OCI-LY1 (cell line): ENCODE data around the gene FDXR.
"Not testable (repeated sequence)": the region's sequence is repeated elsewhere in the genome, so short reads cannot be mapped to it uniquely, and the experiment has no call there.

Source experiments
- H2AFZ ChIP-seq: fragments of 200-600 bp; sonication (generic), shearing (Covaris generic); 2 replicates; pipeline ENCODE4 v1.6.0; 2014; ENCODE audit warnings: antibody characterized with exemption, mild to moderate bottlenecking, low read length
- H3F3A ChIP-seq: fragments of 200-600 bp; sonication (generic), shearing (Covaris generic); 2 replicates; pipeline ENCODE4 v1.6.0; 2014; ENCODE audit warnings: mild to moderate bottlenecking, antibody characterized with exemption, low read length, moderate library complexity; ENCODE audit not compliant: insufficient read depth
- H3K27ac ChIP-seq: fragments of 200-600 bp; sonication (generic); 2 replicates; pipeline ENCODE4 v1.5.1; 2014; ENCODE audit warnings: low read length, mixed run types, mild to moderate bottlenecking, low read depth; ENCODE audit not compliant: poor library complexity, severe bottlenecking
- H3K27me3 ChIP-seq: fragments of 200-600 bp; sonication (generic); 2 replicates; pipeline ENCODE4 v1.6.0; 2014; ENCODE audit warnings: antibody characterized with exemption, mild to moderate bottlenecking, low read length, moderate library complexity; ENCODE audit not compliant: insufficient read depth
- H3K36me3 ChIP-seq: fragments of 200-600 bp; sonication (generic); 2 replicates; pipeline ENCODE4 v1.6.1; 2014; ENCODE audit warnings: mild to moderate bottlenecking, antibody characterized with exemption, low read length, moderate library complexity, mixed read lengths; ENCODE audit not compliant: insufficient read depth
- H3K4me1 ChIP-seq: fragments of 200-600 bp; sonication (generic); 2 replicates; pipeline ENCODE4 v1.5.1; 2014; ENCODE audit warnings: mild to moderate bottlenecking, low read length, moderate library complexity; ENCODE audit not compliant: insufficient read depth, severe bottlenecking
- H3K4me2 ChIP-seq: fragments of 200-600 bp; sonication (generic), shearing (Covaris generic); 2 replicates; pipeline ENCODE4 v1.6.1; 2014; ENCODE audit warnings: low read length
- H3K4me3 ChIP-seq: fragments of 200-600 bp; sonication (generic); 2 replicates; pipeline ENCODE4 v1.5.1; 2014; ENCODE audit warnings: low read length, low read depth, mild to moderate bottlenecking, mixed read lengths; ENCODE audit not compliant: poor library complexity, severe bottlenecking
- H3K79me2 ChIP-seq: fragments of 200-600 bp; shearing (Covaris generic); 2 replicates; pipeline ENCODE4 v1.6.1; 2016; ENCODE audit warnings: mixed run types, low read length, mixed read lengths; ENCODE audit not compliant: insufficient read depth
- H3K9ac ChIP-seq: fragments of 200-600 bp; sonication (generic), shearing (Covaris generic); 2 replicates; pipeline ENCODE4 v1.6.1; 2014; ENCODE audit warnings: mild to moderate bottlenecking, low read length, mixed read lengths
- H3K9me2 ChIP-seq: fragments of 200-600 bp; sonication (generic), shearing (Covaris generic); 2 replicates; pipeline ENCODE4 v1.6.1; 2014; ENCODE audit warnings: low read depth, mild to moderate bottlenecking, low read length, mixed read lengths
- H3K9me3 ChIP-seq: fragments of 200-600 bp; shearing (Covaris generic); 2 replicates; pipeline ENCODE4 v1.6.1; 2014; ENCODE audit warnings: low read length, mixed read lengths
- H4K20me1 ChIP-seq: fragments of 200-600 bp; sonication (generic), shearing (Covaris generic); 2 replicates; pipeline ENCODE4 v1.6.0; 2016; ENCODE audit warnings: mild to moderate bottlenecking, low read length; ENCODE audit not compliant: insufficient read depth
- EZH2 ChIP-seq: fragments of 200-600 bp; sonication (generic), shearing (Covaris generic); IDR thresholded peaks from 2 replicates; pipeline ENCODE4 v1.8.0; 2017; ENCODE audit warnings: borderline replicate concordance, mixed run types, mild to moderate bottlenecking, antibody characterized with exemption, low read length, moderate library complexity, mixed read lengths
- TF ChIP-seq, protein P1 (sequence below): fragments of 200-600 bp; sonication (generic), shearing (Covaris generic); IDR thresholded peaks from 2 replicates; pipeline ENCODE4 v1.5.1; 2017; ENCODE audit warnings: mild to moderate bottlenecking, antibody characterized with exemption, low read length, moderate library complexity, mixed read lengths

Gene FDXR

GRCh38 chr17:74916851-74917199, 44.0 kb upstream of the FDXR start:
- Histone ChIP-seq H3K4me1 (no peaks in the 10 kb centered on the region), H3K4me2 (no peak overlapping the region), H3K36me3 (no peaks in the 10 kb centered on the region), H4K20me1 (no peaks in the 10 kb centered on the region), H3K4me3 (no peak overlapping the region), H2AFZ (no peak overlapping the region), H3K9me2 (no peaks in the 10 kb centered on the region), H3K9me3 (no peaks in the 10 kb centered on the region), H3K27ac (no peak overlapping the region), H3F3A (no peaks in the 10 kb centered on the region), H3K27me3 (peaks cover 10% of the 10 kb centered on the region; the same call in 1 of the 2 replicates), H3K79me2 (no peaks in the 10 kb centered on the region), H3K9ac (no peak overlapping the region)
- TF ChIP-seq EZH2 = no peak
- TF ChIP-seq, protein P1, sequence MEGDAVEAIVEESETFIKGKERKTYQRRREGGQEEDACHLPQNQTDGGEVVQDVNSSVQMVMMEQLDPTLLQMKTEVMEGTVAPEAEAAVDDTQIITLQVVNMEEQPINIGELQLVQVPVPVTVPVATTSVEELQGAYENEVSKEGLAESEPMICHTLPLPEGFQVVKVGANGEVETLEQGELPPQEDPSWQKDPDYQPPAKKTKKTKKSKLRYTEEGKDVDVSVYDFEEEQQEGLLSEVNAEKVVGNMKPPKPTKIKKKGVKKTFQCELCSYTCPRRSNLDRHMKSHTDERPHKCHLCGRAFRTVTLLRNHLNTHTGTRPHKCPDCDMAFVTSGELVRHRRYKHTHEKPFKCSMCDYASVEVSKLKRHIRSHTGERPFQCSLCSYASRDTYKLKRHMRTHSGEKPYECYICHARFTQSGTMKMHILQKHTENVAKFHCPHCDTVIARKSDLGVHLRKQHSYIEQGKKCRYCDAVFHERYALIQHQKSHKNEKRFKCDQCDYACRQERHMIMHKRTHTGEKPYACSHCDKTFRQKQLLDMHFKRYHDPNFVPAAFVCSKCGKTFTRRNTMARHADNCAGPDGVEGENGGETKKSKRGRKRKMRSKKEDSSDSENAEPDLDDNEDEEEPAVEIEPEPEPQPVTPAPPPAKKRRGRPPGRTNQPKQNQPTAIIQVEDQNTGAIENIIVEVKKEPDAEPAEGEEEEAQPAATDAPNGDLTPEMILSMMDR = no peak

GRCh38 chr17:74916136-74916850, 43.5 kb upstream of the FDXR start:
- H3K9ac ChIP-seq = no peak overlapping the region
- H2AFZ ChIP-seq = no peak overlapping the region
- H3K4me3 ChIP-seq = no peak overlapping the region
- no peaks in the 10 kb centered on the region for H3K4me1 ChIP-seq
- no peaks in the 10 kb centered on the region for H3K9me3 ChIP-seq
- H3K9me2 ChIP-seq = no peaks in the 10 kb centered on the region
- TF ChIP-seq EZH2 = no peak
- TF ChIP-seq, protein P1 = no peak
- no peaks in the 10 kb centered on the region for H3F3A ChIP-seq
- H3K27me3 ChIP-seq = peaks cover 10% of the 10 kb centered on the region; the same call in 1 of the 2 replicates
- H4K20me1 ChIP-seq = no peaks in the 10 kb centered on the region
- no peaks in the 10 kb centered on the region for H3K36me3 ChIP-seq
- no peak overlapping the region for H3K4me2 ChIP-seq
- no peaks in the 10 kb centered on the region for H3K79me2 ChIP-seq
- no peak overlapping the region for H3K27ac ChIP-seq

DNA sequence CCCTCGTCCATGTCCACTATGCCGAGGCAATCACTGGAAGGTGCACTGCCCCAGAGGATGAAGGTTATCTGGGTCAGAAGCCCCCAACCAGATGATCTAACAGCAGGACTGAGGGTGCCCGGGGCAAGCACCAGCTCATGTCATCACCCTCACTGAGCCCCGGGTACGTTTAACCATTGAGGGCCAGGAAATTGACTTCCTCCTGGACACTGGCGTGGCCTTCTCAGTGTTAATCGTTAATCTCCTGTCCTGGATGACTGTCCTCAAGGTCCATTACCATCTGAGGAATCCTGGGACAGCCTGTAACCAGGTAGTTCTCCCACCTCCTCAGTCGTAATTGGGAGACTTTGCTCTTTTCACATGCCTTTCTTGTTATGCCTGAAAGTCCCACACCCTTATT, 38.6 kb upstream of the FDXR start:
- not testable (repeated sequence) for H3K27me3 ChIP-seq, H2AFZ ChIP-seq, H3K4me2 ChIP-seq, H3F3A ChIP-seq, H3K27ac ChIP-seq, H3K36me3 ChIP-seq, H3K9me3 ChIP-seq, H3K79me2 ChIP-seq, H3K4me1 ChIP-seq, H3K4me3 ChIP-seq, H3K9ac ChIP-seq, H3K9me2 ChIP-seq, H4K20me1 ChIP-seq

GRCh38 chr17:74909097-74909496, 36.3 kb upstream of the FDXR start:
- not testable (repeated sequence) for H3K4me3 ChIP-seq, H3K27me3 ChIP-seq, H2AFZ ChIP-seq, H3F3A ChIP-seq, H3K4me1 ChIP-seq, H3K9me2 ChIP-seq, H3K27ac ChIP-seq, H3K9me3 ChIP-seq, H3K9ac ChIP-seq, H3K79me2 ChIP-seq, H4K20me1 ChIP-seq, H3K4me2 ChIP-seq, H3K36me3 ChIP-seq
